Loucy (cell line): ENCODE data around the gene PHLDB2.
A peak's percentile ranks its signal among the peaks of the same experiment; 100 is the strongest.

Experiments
- H2AFZ ChIP-seq: fragments of 200-600 bp; sonication (generic); 2 replicates; pipeline ENCODE4 v1.6.0; 2016; ENCODE audit warnings: antibody characterized with exemption, mild to moderate bottlenecking, low read length, moderate library complexity
- H3F3A ChIP-seq: fragments of 200-600 bp; 2 replicates; pipeline ENCODE4 v1.6.0; 2016; ENCODE audit warnings: antibody characterized with exemption, low read depth, mild to moderate bottlenecking
- H3K27me3 ChIP-seq: fragments of 200-600 bp; sonication (generic); 2 replicates; pipeline ENCODE4 v1.6.1; 2014; ENCODE audit warnings: low read length, mild to moderate bottlenecking; ENCODE audit not compliant: insufficient read depth, poor library complexity, severe bottlenecking
- H3K36me3 ChIP-seq: fragments of 200-600 bp; sonication (generic); 2 replicates; pipeline ENCODE4 v1.6.1; 2016; ENCODE audit warnings: low read length; ENCODE audit not compliant: insufficient read depth
- H3K4me1 ChIP-seq: fragments of 200-600 bp; sonication (generic); 2 replicates; pipeline ENCODE4 v1.5.1; 2014; ENCODE audit warnings: low read length, mild to moderate bottlenecking; ENCODE audit not compliant: insufficient read depth, poor library complexity, severe bottlenecking
- H3K4me2 ChIP-seq: fragments of 200-600 bp; sonication (generic); 2 replicates; pipeline ENCODE4 v1.6.0; 2014; ENCODE audit warnings: antibody characterized with exemption, low read length, low read depth, mild to moderate bottlenecking; ENCODE audit not compliant: poor library complexity, severe bottlenecking
- H3K4me3 ChIP-seq: fragments of 200-600 bp; sonication (generic); 2 replicates; pipeline ENCODE4 v1.5.1; 2014; ENCODE audit warnings: low read length, mild to moderate bottlenecking, mixed read lengths; ENCODE audit not compliant: poor library complexity, severe bottlenecking
- H3K79me2 ChIP-seq: fragments of 200-600 bp; sonication (generic); 2 replicates; pipeline ENCODE4 v1.6.1; 2014; ENCODE audit warnings: low read length; ENCODE audit not compliant: insufficient read depth
- H3K9ac ChIP-seq: fragments of 200-600 bp; sonication (generic); 2 replicates; pipeline ENCODE4 v1.6.0; 2014; ENCODE audit warnings: mild to moderate bottlenecking, low read depth, low read length, moderate library complexity; ENCODE audit not compliant: poor library complexity, severe bottlenecking
- H3K9me2 ChIP-seq: fragments of 200-600 bp; sonication (generic); replicated peaks from 2 replicates; pipeline ENCODE4 v1.6.1; 2016; ENCODE audit warnings: low read depth, low read length, mixed read lengths
- H3K9me3 ChIP-seq: fragments of 200-600 bp; sonication (generic); 2 replicates; pipeline ENCODE4 v1.6.1; 2014; ENCODE audit warnings: mild to moderate bottlenecking, antibody characterized with exemption, low read length, low read depth; ENCODE audit not compliant: insufficient read depth
- H4K20me1 ChIP-seq: fragments of 200-600 bp; sonication (generic); 2 replicates; pipeline ENCODE4 v1.6.0; 2014; ENCODE audit warnings: antibody characterized with exemption, low read length, mild to moderate bottlenecking; ENCODE audit not compliant: insufficient read depth, poor library complexity, severe bottlenecking
- CTCF ChIP-seq: fragments of 200-600 bp; sonication (generic); conservative IDR thresholded peaks from 2 replicates; pipeline ENCODE4 v1.5.1; 2014; ENCODE audit warnings: mild to moderate bottlenecking, antibody characterized with exemption, low read length
- EZH2phosphoT487 ChIP-seq: fragments of 200-600 bp; IDR thresholded peaks from 2 replicates; pipeline ENCODE4 v1.6.1; 2018; ENCODE audit warnings: antibody characterized with exemption, mild to moderate bottlenecking, moderate library complexity, borderline replicate concordance

PHLDB2 gene

GRCh38 chr3:111967068-111967467, 108.0 kb downstream of the PHLDB2 start:
- TF ChIP-seq CTCF (no peak), EZH2phosphoT487 (no peak)
- Histone ChIP-seq H3K27me3 (no peaks in the 10 kb centered on the region), H3F3A (no peaks in the 10 kb centered on the region), H3K9ac (peak overlapping the region; percentile 28), H3K9me2 (no peaks in the 10 kb centered on the region), H3K36me3 (no peaks in the 10 kb centered on the region), H3K4me1 (peaks cover 8% of the 10 kb centered on the region), H3K4me3 (peak overlapping the region; percentile 31), H3K79me2 (no peaks in the 10 kb centered on the region), H3K9me3 (no peaks in the 10 kb centered on the region), H4K20me1 (no peaks in the 10 kb centered on the region), H2AFZ (peak overlapping the region; percentile 70), H3K4me2 (peak overlapping the region; percentile 61)

GRCh38 chr3:111967651-111968274, 108.7 kb downstream of the PHLDB2 start:
- Histone ChIP-seq H3K9me2 (no peaks in the 10 kb centered on the region), H3K4me1 (peaks cover 8% of the 10 kb centered on the region), H3K4me2 (peak overlapping the region; percentile 61), H3K36me3 (no peaks in the 10 kb centered on the region), H2AFZ (peak overlapping the region; percentile 70), H3K9me3 (no peaks in the 10 kb centered on the region), H3K4me3 (peak overlapping the region; percentile 31), H3K79me2 (no peaks in the 10 kb centered on the region), H4K20me1 (no peaks in the 10 kb centered on the region), H3K9ac (peak overlapping the region; percentile 28), H3K27me3 (no peaks in the 10 kb centered on the region), H3F3A (no peaks in the 10 kb centered on the region)
- TF ChIP-seq EZH2phosphoT487 (no peak), CTCF (peak; percentile 90)

GRCh38 chr3:111968319-111969054, 109.4 kb downstream of the PHLDB2 start:
- Histone ChIP-seq H4K20me1 (no peaks in the 10 kb centered on the region), H3K4me3 (no peak overlapping the region), H2AFZ (no peak overlapping the region), H3K4me1 (peaks cover 8% of the 10 kb centered on the region), H3K9ac (no peak overlapping the region), H3F3A (no peaks in the 10 kb centered on the region), H3K4me2 (no peak overlapping the region), H3K9me3 (no peaks in the 10 kb centered on the region), H3K27me3 (no peaks in the 10 kb centered on the region), H3K9me2 (no peaks in the 10 kb centered on the region), H3K36me3 (no peaks in the 10 kb centered on the region), H3K79me2 (no peaks in the 10 kb centered on the region)
- TF ChIP-seq CTCF (no peak), EZH2phosphoT487 (no peak)
